IMR-90 (cell line): ENCODE results near the gene RNF166. TPM values are rescaled to one million over a fixed set of nuclear protein-coding genes. Genes with fewer than 3 reads are reported as not detected.

ENCODE experiments used
- FOS ChIP-seq: fragments of 150-350 bp; IDR thresholded peaks from 2 replicates; pipeline ENCODE4 v1.6.1; 2016; ENCODE audit warnings: low read depth, low read length
- polyA plus RNA-seq, 3 experiments: library from polyadenylated mRNA; depleted of rRNA; stranded (reverse); fragments of >200 nt; gene quantifications; 2 replicates each; pipeline ENCODE4 v1.2.3, GENCODE V29; 2012; ENCODE audit warnings: low replicate concordance in 1 of 3
- total RNA-seq: library from RNA; depleted of rRNA; stranded (reverse); fragments of >200 nt; gene quantifications from 2 replicates; pipeline ENCODE4 v1.2.3, GENCODE V29; 2012
- TF ChIP-seq, protein P1 (sequence below): fragments of 150-350 bp; IDR thresholded peaks from 2 replicates; pipeline ENCODE4 v1.6.1; 2016; ENCODE audit warnings: low read depth, mild to moderate bottlenecking, low read length, moderate library complexity, borderline replicate concordance

RNF166 gene
- total and polyA plus RNA-seq, 2 of the 4 experiments (the other 2 are of a cell fraction): 8.1 to 17.4 TPM

DNA sequence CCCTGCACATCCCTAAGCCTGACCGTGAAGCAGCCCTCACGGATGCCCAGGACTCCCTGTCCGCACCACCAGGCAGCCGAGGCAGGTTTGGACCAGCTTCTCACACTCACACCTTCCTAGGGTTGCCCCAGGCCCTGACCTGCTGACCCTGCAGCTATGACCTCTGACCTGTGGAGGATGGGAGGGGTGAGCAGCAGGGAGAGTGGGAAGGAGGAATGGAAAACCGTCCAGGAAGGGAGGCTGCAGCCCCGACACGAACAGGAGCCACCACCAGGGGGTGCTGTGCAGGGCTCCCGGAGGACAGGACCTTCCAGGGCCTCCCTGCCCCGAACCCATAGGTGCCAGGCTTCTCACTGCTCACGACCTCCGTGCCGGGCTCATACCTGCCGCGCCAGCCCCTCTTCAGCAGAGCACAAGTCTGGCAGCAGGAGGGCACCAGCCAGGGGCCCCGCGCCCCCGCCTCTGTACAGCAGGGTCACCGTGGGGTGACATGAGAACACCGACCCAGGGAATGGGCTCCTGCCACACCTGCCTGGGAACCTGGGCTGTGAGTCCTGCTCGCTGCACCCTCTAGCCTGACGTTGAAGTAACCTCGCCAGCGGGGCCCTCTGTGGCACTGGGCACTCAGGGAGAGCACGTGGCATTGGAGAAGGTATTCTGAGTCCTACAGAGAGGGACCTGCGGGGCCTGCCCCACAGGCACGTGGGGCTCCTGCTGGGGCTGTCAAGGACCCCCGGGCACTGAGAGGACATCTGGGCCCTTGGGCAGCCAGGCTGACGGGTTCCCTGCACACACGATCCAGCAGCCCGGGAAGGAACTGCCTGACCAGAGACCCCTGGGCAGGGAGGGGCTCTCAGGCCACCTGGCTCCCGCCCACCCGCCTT, 37.7 kb upstream of the RNF166 start (continued):
- TF ChIP-seq, protein P1, sequence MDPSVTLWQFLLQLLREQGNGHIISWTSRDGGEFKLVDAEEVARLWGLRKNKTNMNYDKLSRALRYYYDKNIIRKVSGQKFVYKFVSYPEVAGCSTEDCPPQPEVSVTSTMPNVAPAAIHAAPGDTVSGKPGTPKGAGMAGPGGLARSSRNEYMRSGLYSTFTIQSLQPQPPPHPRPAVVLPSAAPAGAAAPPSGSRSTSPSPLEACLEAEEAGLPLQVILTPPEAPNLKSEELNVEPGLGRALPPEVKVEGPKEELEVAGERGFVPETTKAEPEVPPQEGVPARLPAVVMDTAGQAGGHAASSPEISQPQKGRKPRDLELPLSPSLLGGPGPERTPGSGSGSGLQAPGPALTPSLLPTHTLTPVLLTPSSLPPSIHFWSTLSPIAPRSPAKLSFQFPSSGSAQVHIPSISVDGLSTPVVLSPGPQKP: no peak
- TF ChIP-seq FOS: no peak
